HEK293T (cell line): ENCODE results near the gene FAM209A.
"Not testable (repeated sequence)": the region's sequence is repeated elsewhere in the genome, so short reads cannot be mapped to it uniquely, and the experiment has no call there.

Source experiments
- CTCF ChIA-PET: fragments of 350-600 bp; formaldehyde crosslinking; extraction: SDS; loops from one replicate; lab custom pipeline; 2021; ENCODE audit warnings: antibody characterized with exemption, inconsistent platforms; lab: Yijun Ruan, JAX
- POLR2A ChIA-PET: fragments of 350-600 bp; formaldehyde crosslinking; extraction: SDS; loops from one replicate; lab custom pipeline; 2020; ENCODE audit warnings: antibody characterized with exemption, inconsistent platforms; lab: Yijun Ruan, JAX
- DNase-seq: peaks from one replicate; pipeline ENCODE4 v3.0.0; 2012; ENCODE audit warnings: mixed read lengths; ENCODE audit errors: extremely low spot score
- ARNT ChIP-seq: fragments of 450-650 bp; IDR thresholded peaks from 2 replicates; pipeline ENCODE4 v1.6.1; 2017; ENCODE audit warnings: mild to moderate bottlenecking
- BHLHE40 ChIP-seq: fragments of 450-650 bp; IDR thresholded peaks from 2 replicates; pipeline ENCODE4 v1.6.1; 2016; ENCODE audit warnings: mild to moderate bottlenecking, moderate library complexity, borderline replicate concordance
- CTBP1 ChIP-seq: fragments of 450-650 bp; IDR thresholded peaks from 2 replicates; pipeline ENCODE4 v1.6.1; 2016; ENCODE audit warnings: borderline replicate concordance
- ELF4 ChIP-seq: fragments of 450-650 bp; IDR thresholded peaks from 2 replicates; pipeline ENCODE4 v1.6.1; 2017; ENCODE audit warnings: antibody characterized with exemption
- FOXA1 ChIP-seq: fragments of 450-650 bp; IDR thresholded peaks from 2 replicates; pipeline ENCODE4 v1.6.1; 2016; ENCODE audit warnings: mild to moderate bottlenecking
- FOXK2 ChIP-seq: fragments of 450-650 bp; IDR thresholded peaks from 2 replicates; pipeline ENCODE4 v1.6.1; 2016; ENCODE audit warnings: mild to moderate bottlenecking
- FOXM1 ChIP-seq: fragments of 450-650 bp; IDR thresholded peaks from 2 replicates; pipeline ENCODE4 v1.6.1; 2017; ENCODE audit warnings: mild to moderate bottlenecking, borderline replicate concordance
- HDGF ChIP-seq: fragments of 450-650 bp; IDR thresholded peaks from 2 replicates; pipeline ENCODE4 v1.6.1; 2017; ENCODE audit warnings: antibody characterized with exemption, borderline replicate concordance
- L3MBTL2 ChIP-seq: fragments of 450-650 bp; conservative IDR thresholded peaks from 2 replicates; pipeline ENCODE4 v1.6.1; 2016; ENCODE audit warnings: mild to moderate bottlenecking
- LEF1 ChIP-seq: fragments of 450-650 bp; IDR thresholded peaks from 2 replicates; pipeline ENCODE4 v1.6.1; 2017; ENCODE audit warnings: mild to moderate bottlenecking, borderline replicate concordance
- NFRKB ChIP-seq: fragments of 450-650 bp; IDR thresholded peaks from 2 replicates; pipeline ENCODE4 v1.6.1; 2016; ENCODE audit warnings: mild to moderate bottlenecking, moderate library complexity
- SP1 ChIP-seq: fragments of 450-650 bp; IDR thresholded peaks from 2 replicates; pipeline ENCODE4 v1.6.1; 2017
- SUZ12 ChIP-seq: fragments of 450-650 bp; IDR thresholded peaks from 2 replicates; pipeline ENCODE4 v1.6.1; 2016; ENCODE audit warnings: mild to moderate bottlenecking
- TARDBP ChIP-seq: fragments of 450-650 bp; IDR thresholded peaks from 2 replicates; pipeline ENCODE4 v1.6.1; 2016
- ZNF384 ChIP-seq: fragments of 450-650 bp; IDR thresholded peaks from 2 replicates; pipeline ENCODE4 v1.6.1; 2016
- TF ChIP-seq, protein P1 (sequence below): fragments of 450-650 bp; IDR thresholded peaks from 2 replicates; pipeline ENCODE4 v1.6.1; 2016

FAM209A gene

DNA sequence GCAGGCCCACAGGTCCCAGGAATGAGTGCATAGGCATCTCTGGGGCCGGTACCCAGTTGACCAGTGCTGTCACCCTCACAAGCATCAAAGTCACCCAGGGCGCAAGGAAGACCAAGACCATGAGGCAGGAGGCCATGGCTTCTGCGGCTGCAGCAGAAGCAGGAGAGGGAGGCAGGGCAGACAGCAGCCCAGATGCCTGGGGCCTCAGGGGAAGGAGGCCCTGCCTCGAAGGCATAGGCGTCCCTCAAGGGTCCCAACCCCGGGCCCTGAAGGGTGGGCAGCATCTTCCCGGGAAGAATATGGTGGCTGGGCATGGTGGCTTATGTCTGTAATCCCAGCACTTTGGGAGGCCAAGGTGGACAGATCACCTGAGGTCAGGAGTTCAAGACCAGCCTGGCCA, 3.0 kb downstream of the FAM209A start:
- POLR2A ChIA-PET, result no interaction called here

DNA sequence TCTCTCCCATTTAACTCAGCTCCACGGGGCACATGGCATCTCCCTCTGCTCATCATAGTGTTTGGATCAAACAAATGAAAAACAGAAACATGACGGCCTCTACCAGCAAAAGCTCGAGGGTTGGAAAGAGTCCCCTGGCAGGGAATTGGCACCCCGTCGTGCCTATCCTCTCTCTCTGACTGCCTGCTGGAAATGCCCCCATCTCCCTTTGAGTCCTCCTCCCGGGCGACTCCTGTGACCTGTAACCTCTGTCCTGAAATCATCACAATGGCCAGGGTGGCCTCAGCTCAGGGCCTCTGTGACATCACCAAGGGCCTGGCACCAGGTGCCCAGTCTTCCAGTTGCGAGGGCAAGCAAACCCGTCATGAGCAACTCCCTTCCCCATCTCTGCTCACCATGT, 8.4 kb downstream of the FAM209A start, which contains the start of gene FAM209B:
Gene FAM209B, plus strand, starts transcription at position 301 of the 400 bp plus-strand sequence. Its CDS starts 96 bp downstream, at position 397.
- POLR2A ChIA-PET, DNase-seq: not testable (repeated sequence)
- CTCF ChIA-PET, result interaction anchor here (0.6 kb wide), 1 partner anchor 348 kb away, joined by 4 read pairs; no protein-coding TSS in a partner anchor

More for the DNA sequence above, 3.0 kb downstream of the FAM209A start:
- CTCF ChIA-PET, result interaction anchor here (0.6 kb wide), 1 partner anchor 51 kb away, joined by 3 read pairs; no protein-coding TSS in a partner anchor
- no peak for TF ChIP-seq ZNF384
- no peak for TF ChIP-seq L3MBTL2
- TF ChIP-seq FOXM1, result no peak
- no peak for TF ChIP-seq HDGF
- no peak for TF ChIP-seq CTBP1
- TF ChIP-seq TARDBP, result no peak
- TF ChIP-seq, protein P1, sequence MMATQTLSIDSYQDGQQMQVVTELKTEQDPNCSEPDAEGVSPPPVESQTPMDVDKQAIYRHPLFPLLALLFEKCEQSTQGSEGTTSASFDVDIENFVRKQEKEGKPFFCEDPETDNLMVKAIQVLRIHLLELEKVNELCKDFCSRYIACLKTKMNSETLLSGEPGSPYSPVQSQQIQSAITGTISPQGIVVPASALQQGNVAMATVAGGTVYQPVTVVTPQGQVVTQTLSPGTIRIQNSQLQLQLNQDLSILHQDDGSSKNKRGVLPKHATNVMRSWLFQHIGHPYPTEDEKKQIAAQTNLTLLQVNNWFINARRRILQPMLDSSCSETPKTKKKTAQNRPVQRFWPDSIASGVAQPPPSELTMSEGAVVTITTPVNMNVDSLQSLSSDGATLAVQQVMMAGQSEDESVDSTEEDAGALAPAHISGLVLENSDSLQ, result no peak
- no peak for TF ChIP-seq ARNT
- no peak for TF ChIP-seq FOXA1
- TF ChIP-seq BHLHE40, result no peak
- TF ChIP-seq ELF4, result no peak
- TF ChIP-seq NFRKB, result no peak
- no peak for TF ChIP-seq FOXK2
- TF ChIP-seq LEF1, result no peak
- TF ChIP-seq SP1, result no peak
- no peak for TF ChIP-seq SUZ12
- DNase-seq, result no peak

- CTCF ChIA-PET, result no interaction called here
- no peak for DNase-seq
- TF ChIP-seq ZNF384 (no peak), BHLHE40 (no peak), CTBP1 (no peak), NFRKB (no peak), SUZ12 (no peak), LEF1 (no peak), FOXA1 (no peak), TARDBP (no peak), L3MBTL2 (no peak), SP1 (no peak), FOXK2 (no peak), ARNT (no peak), HDGF (no peak), FOXM1 (no peak), ELF4 (no peak)
- TF ChIP-seq, protein P1, result no peak
- POLR2A ChIA-PET, result no interaction called here
Measured at GRCh38 chr20:56537997-56538396, 13.5 kb downstream of the FAM209A start.

GRCh38 chr20:56540415-56540814, 15.9 kb downstream of the FAM209A start:
- POLR2A ChIA-PET, result interaction anchor here (0.6 kb wide), 1 partner anchor 64 kb away, joined by 3 read pairs; no protein-coding TSS in a partner anchor
- DNase-seq, result no peak
- TF ChIP-seq CTBP1, result no peak
- CTCF ChIA-PET, result interaction anchor here (0.6 to 1.7 kb wide), 2 partner anchors 10 to 129 kb away, joined by 3 read pairs; no protein-coding TSS in a partner anchor

GRCh38 chr20:56542489-56543030, 18.0 kb downstream of the FAM209A start:
- ChIA-PET CTCF (no interaction called here), POLR2A (no interaction called here)
- DNase-seq, result no peak
- TF ChIP-seq NFRKB, result no peak
- TF ChIP-seq FOXM1, result no peak
- no peak for TF ChIP-seq TARDBP
- TF ChIP-seq ARNT, result no peak
- TF ChIP-seq HDGF, result no peak
- TF ChIP-seq ZNF384, result no peak

- ChIA-PET CTCF (interaction anchor here (0.6 to 2.4 kb wide), 8 partner anchors 17 to 1696 kb away, joined by 3 to 11 read pairs (median 4); no protein-coding TSS in a partner anchor), POLR2A (no interaction called here)
- TF ChIP-seq FOXA1 (no peak), FOXK2 (no peak), FOXM1 (no peak), TARDBP (no peak)
- no peak for DNase-seq
Measured at GRCh38 chr20:56551571-56551970, 27.0 kb downstream of the FAM209A start.

- TF ChIP-seq ARNT, result no peak
- TF ChIP-seq ZNF384, result no peak
- TF ChIP-seq FOXM1, result no peak
- TF ChIP-seq FOXK2, result no peak
- no peak for TF ChIP-seq LEF1
- no peak for TF ChIP-seq FOXA1
- ChIA-PET CTCF (no interaction called here), POLR2A (no interaction called here)
- no peak for DNase-seq
Measured at GRCh38 chr20:56552911-56553629, 28.5 kb downstream of the FAM209A start.
